CD4-positive, alpha-beta T cell (primary cell): ENCODE data around the gene MAP1B. TPM values are rescaled to one million over a fixed set of nuclear protein-coding genes. Genes with fewer than 3 reads are reported as not detected.

Source experiments
- ATAC-seq: fragments of 200-7000 bp; cut with Tn5 transposase; one replicate; pipeline ENCODE4 v1.10.0; 2022; ENCODE audit warnings: mild to moderate bottlenecking; ENCODE audit not compliant: poor library complexity
- CTCF ChIA-PET: fragments of 350-600 bp; sonication (Branson Sonifier 250); formaldehyde crosslinking; loops from one replicate; lab custom pipeline; 2021; ENCODE audit warnings: antibody characterized with exemption, inconsistent platforms; lab: Charles Lee
- POLR2A ChIA-PET: fragments of 350-600 bp; sonication (Branson Sonifier 250); formaldehyde crosslinking; loops from one replicate; lab custom pipeline; 2021; ENCODE audit warnings: antibody characterized with exemption, inconsistent platforms; lab: Charles Lee
- DNase-seq, 14 experiments: peaks; one replicate each; pipeline ENCODE4 v3.0.0-alpha.2; 2013 to 2020; ENCODE audit warnings: mixed read lengths in 2 of 14
- H3K27ac ChIP-seq, 2 donors: one replicate each; pipeline versions ENCODE4 v1.5.1 to v1.7.0; 2013; ENCODE audit warnings: low read length in 2 of 2, low read depth in 1 of 2, mild to moderate bottlenecking in 1 of 2
- H3K27me3 ChIP-seq, 2 experiments: 1 replicate in 1 of 2; 2 replicates in 1 of 2; pipeline versions ENCODE4 v1.6.1 to v1.7.0; 2013; ENCODE audit warnings: low read length in 2 of 2, control low read depth in 1 of 2, mild to moderate bottlenecking in 1 of 2, moderate library complexity in 1 of 2; ENCODE audit not compliant: insufficient read depth in 2 of 2, control insufficient read depth in 1 of 2
- H3K36me3 ChIP-seq: one replicate; pipeline ENCODE4 v1.6.1; 2013; ENCODE audit warnings: low read length, control low read depth; ENCODE audit not compliant: insufficient read depth
- H3K4me1 ChIP-seq: one replicate; pipeline ENCODE4 v1.6.1; 2013; ENCODE audit warnings: low read length, control low read depth; ENCODE audit not compliant: insufficient read depth
- H3K4me3 ChIP-seq: one replicate; pipeline ENCODE4 v1.5.1; 2013; ENCODE audit warnings: mild to moderate bottlenecking, low read length, moderate library complexity
- H3K9me3 ChIP-seq, 2 experiments: 1 replicate in 1 of 2; 2 replicates in 1 of 2; pipeline versions ENCODE4 v1.6.1 to v1.7.0; 2013; ENCODE audit warnings: low read length in 2 of 2, mild to moderate bottlenecking in 2 of 2, control low read depth in 1 of 2, moderate library complexity in 1 of 2; ENCODE audit not compliant: control insufficient read depth in 1 of 2, insufficient read depth in 1 of 2
- H3K27ac Mint-ChIP-seq: one replicate; pipeline ENCODE4 v1.8.0; 2020; ENCODE audit warnings: mixed read lengths
- H3K27me3 Mint-ChIP-seq: one replicate; pipeline ENCODE4 v1.8.0; 2021; ENCODE audit warnings: mixed read lengths
- H3K36me3 Mint-ChIP-seq: one replicate; pipeline ENCODE4 v1.8.0; 2021; ENCODE audit warnings: low read depth, mixed read lengths
- H3K4me1 Mint-ChIP-seq: one replicate; pipeline ENCODE4 v1.8.0; 2021; ENCODE audit warnings: low read depth, mixed read lengths
- H3K4me3 Mint-ChIP-seq: one replicate; pipeline ENCODE4 v1.8.0; 2020; ENCODE audit warnings: mild to moderate bottlenecking, mixed read lengths
- H3K9me3 Mint-ChIP-seq: one replicate; pipeline ENCODE4 v1.8.0; 2020; ENCODE audit warnings: mixed read lengths
- CTCF ChIP-seq: fragments of 200-600 bp; IDR thresholded peaks from one replicate; pipeline ENCODE4 v1.8.0; 2022; ENCODE audit warnings: antibody characterized with exemption, mild to moderate bottlenecking
- intact Hi-C, 2 experiments: fragments of 100-400 bp; cut with DNase I in 1 of 2; cut with micrococcal nuclease in 1 of 2; formaldehyde crosslinking; loops; one replicate each; pipeline versions ENCODE4 v1.15.1 to v1.9.0; 2023 to 2025; cut with DNase I, micrococcal nuclease
- total RNA-seq, 174 experiments: library from RNA in 2 of 174; stranded (reverse) in 2 of 174; gene quantifications; one replicate each; pipeline ENCODE4 v1.2.3 and lab custom pipeline; 2021 to 2026

The MAP1B gene
- total RNA-seq, 2 experiments from 2014 or later, result 0.03 to 0.06 TPM

- TF ChIP-seq CTCF, result no peak
- peaks cover 18% of the 10 kb centered on the region for H3K27me3 Mint-ChIP-seq
- Histone ChIP-seq H3K36me3 (no peaks in the 10 kb centered on the region), H3K27me3 (peaks cover 0 to 3% of the 10 kb centered on the region in 2 experiments), H3K4me1 (no peaks in the 10 kb centered on the region), H3K27ac (no peak overlapping the region), H3K9me3 (no peaks in the 10 kb centered on the region), H3K4me3 (no peak overlapping the region)
- H3K27ac Mint-ChIP-seq, result no peak overlapping the region
- no peaks in the 10 kb centered on the region for H3K4me1 Mint-ChIP-seq
- ATAC-seq (no peak), DNase-seq (no peak)
- intact Hi-C loops, result no loop called here
- ChIA-PET POLR2A (no interaction called here), CTCF (no interaction called here)
- H3K4me3 Mint-ChIP-seq, result no peak overlapping the region
- no peaks in the 10 kb centered on the region for H3K36me3 Mint-ChIP-seq
- H3K9me3 Mint-ChIP-seq, result no peaks in the 10 kb centered on the region
Measured at GRCh38 chr5:72160329-72160728, 53.1 kb downstream of the MAP1B start.

GRCh38 chr5:72160959-72161358, 53.7 kb downstream of the MAP1B start:
- CTCF ChIA-PET, result no interaction called here
- no peak for ATAC-seq
- POLR2A ChIA-PET, result no interaction called here
- H3K4me1 Mint-ChIP-seq, result no peaks in the 10 kb centered on the region
- H3K9me3 Mint-ChIP-seq, result no peaks in the 10 kb centered on the region
- intact Hi-C loops, result no loop called here
- no peak overlapping the region for H3K27ac Mint-ChIP-seq
- H3K4me1 ChIP-seq, result no peaks in the 10 kb centered on the region
- H3K9me3 ChIP-seq, result no peaks in the 10 kb centered on the region
- H3K27me3 ChIP-seq, result peaks cover 0 to 6% of the 10 kb centered on the region in 2 experiments
- H3K27ac ChIP-seq, result no peak overlapping the region
- DNase-seq, result no peak
- no peak for TF ChIP-seq CTCF
- H3K4me3 Mint-ChIP-seq, result no peak overlapping the region
- no peak overlapping the region for H3K4me3 ChIP-seq
- H3K27me3 Mint-ChIP-seq, result peaks cover 23% of the 10 kb centered on the region
- H3K36me3 Mint-ChIP-seq, result no peaks in the 10 kb centered on the region
- no peaks in the 10 kb centered on the region for H3K36me3 ChIP-seq

- no peaks in the 10 kb centered on the region for H3K9me3 ChIP-seq
- H3K4me1 Mint-ChIP-seq, result no peaks in the 10 kb centered on the region
- H3K4me1 ChIP-seq, result no peaks in the 10 kb centered on the region
- H3K36me3 Mint-ChIP-seq, result no peaks in the 10 kb centered on the region
- no peak overlapping the region for H3K4me3 ChIP-seq
- CTCF ChIA-PET, result interaction anchor here (0.7 kb wide), 1 partner anchor 38 kb away, joined by 3 read pairs; no protein-coding TSS in a partner anchor
- intact Hi-C loops, result no loop called here
- POLR2A ChIA-PET, result no interaction called here
- H3K27ac Mint-ChIP-seq, result no peak overlapping the region
- ATAC-seq (no peak), DNase-seq (no peak)
- no peak overlapping the region for H3K4me3 Mint-ChIP-seq
- TF ChIP-seq CTCF, result no peak
- no peak overlapping the region for H3K27ac ChIP-seq
- peaks cover 0 to 12% of the 10 kb centered on the region in 2 experiments for H3K27me3 ChIP-seq
- H3K36me3 ChIP-seq, result no peaks in the 10 kb centered on the region
- no peaks in the 10 kb centered on the region for H3K9me3 Mint-ChIP-seq
- peaks cover 29% of the 10 kb centered on the region for H3K27me3 Mint-ChIP-seq
Measured at GRCh38 chr5:72161951-72162350, 54.7 kb downstream of the MAP1B start.
